ENCODE results near the gene NUAK1.
A peak's percentile ranks its signal among the peaks of the same experiment; 100 is the strongest.
"Not testable (repeated sequence)": the region's sequence is repeated elsewhere in the genome, so short reads cannot be mapped to it uniquely, and the experiment has no call there.

NUAK1 gene

DNA sequence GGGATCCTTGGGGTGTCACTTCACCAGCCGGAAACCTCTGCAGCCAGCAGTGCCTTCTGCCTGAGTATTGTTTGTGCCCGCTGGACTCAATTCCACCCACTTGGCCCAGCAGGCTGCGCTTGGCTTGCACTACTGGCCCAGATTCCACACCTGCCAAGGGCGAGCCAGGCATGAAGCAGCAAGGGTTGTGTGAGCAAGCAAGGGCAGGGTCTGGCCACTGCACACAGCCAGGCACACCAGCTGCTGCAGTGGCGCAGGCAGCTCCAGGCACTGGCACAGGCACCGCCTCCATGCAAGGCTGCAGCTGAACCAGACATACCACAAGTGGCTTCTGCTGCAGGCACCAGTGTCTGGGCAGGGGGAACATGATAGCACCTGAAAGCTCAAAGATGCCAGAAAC, 99.5 kb downstream of the NUAK1 start:
- peak in 6 of 58 donors; percentile 3 to 21 (median 10) for DNase-seq

DNA sequence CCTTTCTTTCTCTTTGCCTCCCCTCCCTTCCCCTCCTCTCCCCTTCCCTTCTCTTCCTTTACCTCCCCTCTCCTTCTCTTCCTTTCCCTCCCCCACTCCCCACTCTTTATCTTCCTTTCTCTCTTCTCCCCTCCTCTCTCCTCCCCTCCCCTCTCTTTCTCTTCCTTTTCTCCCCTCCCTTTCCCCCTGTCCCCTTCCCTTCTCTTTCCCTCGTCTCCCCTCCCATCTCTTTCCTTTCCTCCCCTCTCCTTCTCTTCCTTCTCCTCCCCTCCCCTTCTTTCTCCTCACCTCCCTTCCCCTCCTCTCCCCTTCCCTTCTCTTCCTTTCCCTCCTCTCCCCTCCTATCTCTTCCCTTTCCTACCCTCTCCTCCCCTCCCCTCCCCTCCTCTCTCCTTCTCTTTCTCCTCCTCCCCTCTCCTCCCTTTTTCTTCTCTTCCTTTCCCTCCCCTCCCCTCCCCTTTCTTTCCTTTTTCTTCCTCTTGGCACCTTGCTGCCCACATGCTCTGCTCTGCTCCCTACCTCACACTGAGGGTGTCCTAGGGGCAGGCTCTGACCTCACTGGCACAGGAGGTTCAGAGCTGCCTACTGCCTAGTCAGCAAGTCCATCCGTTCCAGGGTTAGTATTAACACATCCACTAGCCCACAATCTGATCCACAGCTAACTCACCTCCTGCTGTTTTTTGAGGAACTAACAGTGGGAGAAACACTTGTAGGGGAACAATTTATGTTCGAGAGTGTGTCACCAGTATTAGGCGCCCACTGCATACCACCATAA, 101.0 kb downstream of the NUAK1 start:
- DNase-seq: no peak

DNA sequence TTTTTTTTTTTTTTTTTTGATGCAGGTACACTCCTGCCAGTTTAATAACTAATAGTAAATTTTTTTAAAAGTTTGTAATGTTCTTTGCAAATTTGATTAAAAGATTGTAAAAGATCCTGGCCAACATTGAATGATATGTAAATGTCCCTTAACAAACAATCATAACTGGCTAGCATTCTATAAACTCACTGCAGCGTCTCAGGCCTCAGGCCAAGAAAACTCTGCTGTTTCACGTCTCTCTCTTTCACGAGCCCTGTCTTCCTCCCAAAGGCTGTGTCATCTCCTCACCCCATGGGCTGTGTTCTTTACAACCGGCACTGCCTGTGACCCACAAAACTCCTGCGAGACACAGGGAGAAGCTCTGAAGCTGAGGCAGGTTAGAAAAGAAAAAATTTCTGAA, 103.3 kb downstream of the NUAK1 start:
- DNase-seq: no peak

DNA sequence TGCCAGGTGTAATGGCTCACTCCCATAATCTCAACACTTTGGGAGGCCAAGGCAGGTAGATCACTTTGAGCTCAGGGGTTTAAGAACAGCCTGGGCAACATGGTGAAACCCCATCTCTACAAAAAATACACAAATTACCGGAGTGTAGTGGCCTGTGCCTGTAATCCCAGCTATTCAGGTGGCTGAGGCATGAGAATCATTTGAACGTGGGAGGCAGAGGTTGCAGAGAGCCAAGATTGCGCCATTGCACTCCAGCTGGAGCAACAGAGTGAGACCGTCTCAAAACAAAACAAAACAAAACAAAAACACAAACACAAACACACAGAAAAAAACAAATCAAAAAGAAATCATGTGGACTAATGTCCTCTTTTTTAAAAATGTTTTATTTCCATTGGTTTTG, 104.4 kb downstream of the NUAK1 start:
- DNase-seq: no peak

DNA sequence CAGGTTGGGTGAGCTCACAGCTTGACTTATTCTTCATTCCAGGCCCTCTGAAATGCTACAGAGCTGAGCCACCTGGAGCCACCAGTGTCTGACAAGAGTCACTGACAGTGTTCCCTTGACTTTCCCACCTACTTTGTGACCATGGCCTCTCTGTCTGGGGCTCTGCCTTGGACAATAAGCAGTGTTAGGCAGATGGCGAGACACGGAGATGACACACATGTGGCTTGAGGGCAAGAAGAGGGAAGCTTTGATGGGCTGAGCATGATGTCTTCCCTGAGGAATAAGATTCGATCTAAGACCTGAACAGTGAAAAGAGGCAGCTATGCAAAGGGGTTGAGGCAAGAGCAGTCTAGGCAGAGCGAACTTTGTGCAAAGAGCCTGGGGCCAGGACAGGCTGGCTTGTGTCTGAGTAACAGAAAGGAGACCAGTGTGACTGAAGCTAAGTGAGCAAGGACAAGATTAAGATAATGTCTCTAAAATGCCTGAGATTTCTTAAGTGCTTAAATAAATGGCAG, 105.5 kb downstream of the NUAK1 start:
- no peak for DNase-seq

DNA sequence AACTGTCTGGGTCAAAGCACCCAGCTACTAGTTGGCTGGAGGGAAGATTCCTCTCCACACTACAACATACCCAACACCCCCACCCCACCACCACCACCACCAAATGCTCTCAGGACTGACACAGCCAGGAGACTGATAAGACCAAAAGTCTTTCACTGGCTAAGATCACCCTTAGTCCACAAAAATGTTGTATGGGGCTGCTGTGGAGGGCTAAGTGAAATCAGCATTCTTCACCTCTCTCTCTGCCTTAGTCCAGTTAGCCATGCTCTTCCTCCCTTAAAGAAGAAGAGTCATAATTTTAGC, 106.2 kb downstream of the NUAK1 start:
- DNase-seq: no peak

DNA sequence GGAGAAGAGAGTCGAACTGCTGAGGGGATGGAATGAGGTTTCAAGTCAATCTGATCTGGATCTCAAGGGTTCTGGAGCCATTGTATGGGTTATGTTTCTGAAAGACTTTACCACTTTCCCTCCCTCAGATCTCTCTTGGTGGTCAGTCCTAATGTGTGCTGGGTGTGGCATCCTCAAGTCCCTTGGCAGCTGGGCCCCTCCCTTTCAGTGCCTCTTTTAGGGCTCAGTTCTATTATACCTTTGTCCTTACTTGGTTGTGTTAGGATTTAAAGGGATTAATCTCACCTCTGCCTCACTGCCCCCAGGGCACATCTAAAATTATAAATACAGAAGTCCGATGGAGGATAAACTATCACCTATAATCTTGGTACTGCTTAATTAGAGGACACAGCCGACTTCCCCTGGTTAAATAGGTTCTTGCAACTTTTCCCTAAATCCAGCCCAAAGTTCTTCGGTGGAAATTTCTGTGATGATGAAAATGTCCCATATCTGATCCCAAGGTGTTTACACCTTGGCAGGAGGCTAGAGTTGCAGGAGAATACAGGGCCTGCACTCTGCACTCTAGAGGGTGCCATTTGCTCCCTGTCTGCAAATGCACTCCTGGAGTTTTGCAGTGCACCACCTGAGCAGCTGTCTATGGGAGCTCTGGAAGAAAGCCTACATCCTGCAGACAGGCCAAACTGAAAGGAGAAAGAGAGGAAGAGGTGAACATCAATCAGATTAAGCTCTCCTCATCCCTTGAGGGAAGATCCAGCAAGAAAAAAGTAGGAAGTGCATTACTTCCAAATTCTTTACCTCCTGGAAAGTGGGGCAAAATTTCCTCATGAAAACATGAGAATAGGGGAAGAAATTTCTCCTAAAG, 106.8 kb downstream of the NUAK1 start:
- no peak for DNase-seq

DNA sequence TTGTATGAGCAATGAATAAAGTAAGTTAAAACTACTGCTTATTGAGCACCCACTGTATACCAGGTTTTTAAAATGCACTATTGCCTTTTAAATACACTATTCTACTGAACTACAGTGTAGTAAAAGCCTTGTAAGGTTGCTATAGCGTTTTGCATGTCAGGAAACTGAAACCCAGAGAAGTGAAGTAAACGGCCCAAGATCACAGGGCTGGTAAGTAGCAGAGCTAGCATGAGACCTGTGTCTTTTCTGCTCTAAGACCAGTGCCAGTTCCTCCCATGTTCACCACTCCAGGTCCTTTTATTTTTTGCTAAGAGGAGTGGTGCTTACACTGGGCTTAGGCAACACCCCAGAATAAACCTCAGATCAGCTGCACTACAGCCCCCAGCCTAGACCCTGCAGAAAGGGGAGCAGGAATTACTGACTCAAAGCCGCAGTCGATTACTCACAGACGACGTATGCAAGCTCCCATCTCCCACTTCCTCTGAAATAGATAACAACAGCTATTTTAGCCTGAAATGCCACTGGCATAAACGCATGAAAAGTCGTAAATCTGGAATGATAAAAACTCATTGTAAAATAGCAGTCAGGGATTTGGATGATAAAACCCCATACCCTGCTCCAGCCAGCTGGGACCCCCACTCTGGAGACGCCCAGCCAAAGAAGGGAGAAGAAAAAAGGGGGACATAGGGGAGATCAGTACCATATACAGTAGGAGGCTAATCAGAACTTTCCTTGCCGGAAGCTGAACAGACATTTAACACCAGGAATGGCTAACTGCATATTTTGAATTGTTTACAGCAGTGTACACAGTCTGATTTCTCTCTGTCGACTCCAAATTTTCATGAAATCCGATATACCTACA, 108.3 kb downstream of the NUAK1 start:
- DNase-seq: no peak

DNA sequence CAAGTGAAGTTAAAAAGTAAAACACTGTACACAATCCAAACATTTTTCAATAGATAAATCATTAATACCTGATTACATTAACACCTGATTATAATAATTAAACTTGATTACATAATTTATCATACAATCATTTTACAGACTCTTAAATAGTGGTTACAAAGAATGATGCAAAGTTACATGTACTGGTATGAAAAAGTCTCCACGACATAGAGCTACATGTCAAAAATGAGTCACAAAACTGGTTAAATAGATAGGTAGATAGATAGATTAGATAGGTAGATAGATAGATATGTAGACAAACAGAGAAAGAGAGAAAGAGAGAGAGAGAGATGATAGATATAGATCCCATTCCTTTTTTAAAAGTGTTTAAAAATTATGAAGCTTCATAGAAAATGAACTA, 109.2 kb downstream of the NUAK1 start:
- no peak for DNase-seq

DNA sequence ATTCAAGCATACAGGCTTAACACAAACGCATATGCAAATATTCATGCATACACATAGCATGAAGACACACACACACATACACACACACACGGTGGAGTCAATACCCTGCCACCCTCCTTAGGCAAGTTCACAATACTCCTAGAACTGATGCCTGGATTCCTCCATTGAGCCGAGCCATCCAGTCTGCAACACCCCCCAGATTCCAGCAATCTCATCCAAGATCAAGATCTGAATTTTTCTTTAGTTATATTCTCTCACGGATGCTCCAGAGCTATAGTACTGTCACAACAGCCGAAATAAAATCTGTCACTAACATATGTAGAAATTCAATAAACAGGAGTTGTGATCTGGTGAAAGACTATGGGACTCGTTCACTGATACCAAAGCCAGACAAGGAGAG, 110.8 kb downstream of the NUAK1 start:
- DNase-seq: no peak

DNA sequence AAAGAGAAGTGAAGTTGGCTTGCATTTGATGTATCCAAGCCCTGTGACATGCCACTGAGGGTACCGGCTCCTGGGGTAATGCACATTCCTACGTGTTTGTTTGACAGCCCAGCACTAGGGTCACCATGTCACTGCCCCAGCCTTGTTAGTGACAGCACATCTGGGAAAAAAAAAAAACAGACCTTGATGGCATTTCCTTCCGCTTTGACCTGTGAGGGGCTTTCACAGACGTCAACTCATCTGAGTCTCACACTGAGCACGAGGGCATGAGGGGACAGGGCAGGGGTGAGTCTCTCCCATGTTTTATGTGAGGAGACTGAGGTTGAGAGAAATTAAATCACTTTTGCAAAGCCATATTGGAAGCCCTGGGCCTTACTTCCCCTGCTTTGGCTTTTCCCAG, 111.5 kb downstream of the NUAK1 start:
- no peak for DNase-seq

DNA sequence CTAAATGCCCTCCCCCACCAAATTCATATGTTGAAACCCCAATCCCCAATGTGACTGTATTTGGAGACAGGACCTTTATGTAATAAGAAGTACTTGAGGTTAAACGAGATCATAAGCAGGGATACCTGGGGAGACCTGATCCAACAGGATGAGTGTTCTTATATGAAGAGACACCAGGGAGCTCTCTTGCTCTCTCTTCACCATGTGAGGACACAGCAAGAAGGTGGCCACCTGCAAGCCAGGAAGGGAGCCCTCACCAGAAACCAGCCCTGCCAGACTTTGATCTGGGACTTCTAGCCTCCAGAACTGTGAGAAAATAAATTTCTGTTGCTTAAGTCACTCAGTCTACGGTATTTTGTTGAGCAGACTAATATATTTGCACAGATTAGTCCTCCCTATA, 113.6 kb downstream of the NUAK1 start:
- DNase-seq: no peak

DNA sequence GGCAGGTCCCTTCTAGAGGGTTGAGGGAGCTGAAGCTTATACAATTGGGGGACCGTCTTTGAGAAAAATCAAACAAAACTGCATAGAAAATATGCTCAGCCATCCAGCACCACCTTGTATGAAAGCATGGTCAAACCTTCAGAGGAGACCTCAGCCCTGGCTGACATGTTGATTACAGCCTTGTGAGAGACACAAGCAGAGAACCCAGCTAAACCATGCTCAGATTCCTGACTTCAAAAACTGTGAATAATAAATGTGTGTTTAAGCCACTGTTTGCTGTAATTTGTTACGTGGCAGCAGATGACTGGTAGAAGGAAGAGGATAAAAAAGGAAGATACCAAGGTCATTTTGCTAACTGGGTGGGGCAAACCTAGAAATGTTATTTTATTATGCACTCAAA, 115.7 kb downstream of the NUAK1 start:
- DNase-seq: no peak

DNA sequence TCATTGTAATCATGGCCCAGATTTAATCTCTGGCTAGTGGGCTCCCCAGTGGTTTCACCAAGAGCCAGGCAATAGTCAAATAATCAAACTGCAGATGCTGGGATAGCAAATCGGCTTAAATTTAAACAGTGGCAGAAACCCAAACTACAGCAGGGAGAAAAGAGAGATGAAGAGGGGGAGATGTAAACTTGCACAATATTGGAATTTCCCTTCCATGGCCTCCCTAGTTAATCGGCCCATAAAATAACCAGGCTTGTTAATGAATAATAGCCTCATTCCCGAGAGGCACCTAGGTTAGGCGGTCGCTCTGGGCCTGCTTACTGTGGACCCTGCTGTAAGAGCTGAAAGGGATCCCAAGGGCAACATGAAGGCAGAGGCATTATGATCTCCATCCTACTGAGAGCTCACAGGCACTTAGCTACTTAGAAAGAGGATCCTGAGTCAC, 116.2 kb downstream of the NUAK1 start:
- DNase-seq: no peak

DNA sequence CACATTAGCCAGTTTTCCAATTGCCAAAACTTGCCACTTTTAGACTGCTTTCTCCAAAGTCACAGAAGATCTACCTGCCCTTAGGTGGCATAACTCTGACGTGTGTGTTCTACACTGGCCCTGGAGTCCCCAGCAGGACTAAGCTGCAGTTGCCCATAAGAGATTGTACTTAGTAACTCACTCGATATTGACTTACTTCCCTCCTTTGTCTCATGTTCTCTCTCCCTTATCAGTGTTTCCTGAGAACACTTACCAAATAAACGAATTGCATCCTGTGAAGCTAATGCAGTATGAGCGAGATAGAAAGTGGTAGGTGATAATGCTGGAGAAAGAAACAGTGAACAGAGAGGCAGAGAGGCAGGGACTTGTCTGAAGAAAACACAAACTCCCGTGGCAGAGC, 117.2 kb downstream of the NUAK1 start:
- DNase-seq: no peak

DNA sequence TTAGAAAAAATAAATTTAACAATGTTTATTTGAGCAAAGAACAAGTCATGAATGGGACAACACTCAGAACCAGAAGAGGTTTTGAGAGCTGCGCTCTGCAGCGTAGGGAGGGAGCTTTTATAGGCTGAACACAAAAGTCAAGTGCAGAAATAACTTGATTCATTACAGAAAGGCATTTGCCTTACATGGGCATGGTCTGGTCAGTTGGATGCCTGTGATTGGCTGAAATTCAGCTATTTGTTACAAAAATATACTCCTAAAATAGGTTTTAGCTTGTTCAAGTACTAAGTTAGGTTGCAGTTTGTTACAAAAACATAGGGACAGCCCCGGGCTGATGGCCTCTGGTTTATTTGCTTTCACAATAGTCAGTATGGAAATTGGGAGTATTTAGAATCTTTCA, 118.0 kb downstream of the NUAK1 start:
- no peak for DNase-seq

DNA sequence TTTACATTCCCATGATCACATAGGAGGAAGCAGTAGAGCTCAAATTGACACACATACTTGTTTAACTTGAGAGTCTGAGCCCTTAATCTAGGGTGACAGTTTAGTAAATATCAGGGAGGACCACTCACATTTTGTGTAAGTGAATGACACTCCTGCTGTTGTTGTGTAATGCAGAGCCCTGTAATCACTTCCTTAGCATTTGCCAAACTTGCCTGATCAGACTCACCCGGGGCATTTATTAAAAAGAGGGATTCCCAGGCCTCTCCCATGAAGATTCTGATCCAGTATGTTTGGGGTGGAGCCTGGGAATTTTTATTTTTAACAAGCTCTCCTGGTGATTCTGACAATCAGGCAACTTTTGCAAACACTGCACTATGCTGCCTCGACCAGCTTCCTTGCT, 119.6 kb downstream of the NUAK1 start:
- no peak for DNase-seq

DNA sequence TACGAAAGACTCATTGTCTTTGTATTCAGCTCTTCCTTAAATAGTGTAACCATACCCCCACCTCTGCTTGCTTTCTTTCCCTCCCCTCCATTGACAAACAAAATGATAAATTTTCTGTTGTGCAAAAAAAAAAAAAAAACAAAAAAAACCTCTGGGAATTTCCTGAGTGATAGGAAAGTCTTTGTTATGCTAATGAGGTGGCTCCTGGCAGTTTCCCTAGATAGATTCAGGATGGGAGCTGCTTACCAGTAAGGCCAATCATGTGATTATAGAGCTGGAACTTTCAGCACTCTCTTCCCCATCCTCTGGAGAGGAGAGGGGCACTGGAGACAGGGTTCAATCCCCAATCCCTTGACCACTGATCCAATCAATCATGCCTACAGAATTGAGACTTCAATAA, 120.5 kb downstream of the NUAK1 start:
- no peak for DNase-seq

DNA sequence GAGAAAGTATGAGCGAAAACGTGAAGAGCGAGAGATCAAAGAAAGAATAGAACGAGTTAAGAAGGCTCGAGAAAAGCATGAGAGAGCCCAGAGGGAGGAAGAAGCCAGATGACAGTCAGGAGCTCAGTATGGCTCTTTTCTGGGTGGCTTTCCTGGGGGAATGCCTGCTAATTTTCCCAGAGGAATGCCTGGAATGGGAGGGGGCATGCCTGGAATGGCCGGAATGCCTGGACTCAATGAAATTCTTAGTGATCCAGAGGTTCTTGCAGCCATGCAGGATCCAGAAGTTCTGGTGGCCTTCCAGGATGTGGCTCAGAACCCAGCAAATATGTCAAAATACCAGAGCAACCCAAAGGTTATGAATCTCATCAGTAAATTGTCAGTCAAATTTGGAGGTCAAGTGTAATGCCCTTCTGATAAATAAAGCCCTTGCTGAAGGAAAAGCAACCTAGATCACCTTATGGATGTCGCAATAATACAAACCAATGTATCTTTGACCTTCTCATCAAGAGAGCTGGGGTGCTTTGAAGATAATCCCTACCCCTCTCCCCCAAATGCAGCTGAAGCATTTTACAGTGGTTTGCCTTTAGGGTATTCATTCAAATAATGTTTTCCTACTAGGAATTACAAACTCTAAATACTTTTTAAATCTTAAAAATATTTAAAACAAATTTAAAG, 122.0 kb downstream of the NUAK1 start:
- DNase-seq: not testable (repeated sequence)

DNA sequence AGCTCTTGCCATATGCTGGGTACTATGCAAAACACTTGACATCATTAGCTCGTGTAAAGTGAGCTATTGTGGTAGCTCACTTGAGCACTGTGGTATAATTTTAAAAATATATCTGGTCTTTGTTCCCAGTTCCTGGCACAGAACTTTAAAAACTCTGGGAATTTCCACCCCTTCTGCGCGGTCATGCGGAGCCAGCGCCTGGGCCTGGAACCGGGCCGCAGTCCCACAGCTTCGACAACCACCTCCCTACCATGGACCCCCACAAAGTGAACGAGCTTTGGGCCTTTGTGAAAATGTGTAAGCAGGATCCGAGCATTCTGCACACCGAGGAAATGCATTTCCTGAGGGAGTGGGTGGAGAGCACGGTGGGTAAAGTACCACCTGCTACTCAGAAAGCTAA, 123.1 kb downstream of the NUAK1 start:
- DNase-seq: no peak

DNA sequence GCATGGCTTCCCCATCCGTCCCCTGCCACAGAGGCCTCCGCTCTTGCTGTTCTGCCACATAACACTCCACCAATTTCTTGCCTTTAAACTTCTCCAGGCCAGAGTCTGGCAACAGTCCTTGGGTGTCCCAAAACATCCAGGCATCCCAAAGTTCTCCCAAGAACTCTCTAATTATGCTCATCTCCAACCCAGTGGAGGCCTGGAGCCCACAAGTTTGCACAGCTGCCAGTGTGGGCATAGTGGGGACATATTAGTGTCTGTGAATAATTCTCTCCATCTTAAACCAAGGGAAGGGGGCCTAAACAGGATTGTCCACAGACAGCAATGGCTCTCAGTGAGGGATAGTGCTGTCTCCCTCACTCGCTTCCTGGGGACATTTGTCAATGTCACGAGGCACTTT, 124.8 kb downstream of the NUAK1 start:
- DNase-seq: no peak

Data from anterior cingulate cortex (tissue), 58 donors.